ENCODE data around the gene MYL6. TPM values are rescaled to one million over a fixed set of nuclear protein-coding genes. Genes with fewer than 3 reads are reported as not detected.

Gene MYL6
- total and polyA plus RNA-seq, 9 of the 15 experiments (the other 6 are each of a cell fraction or from before 2014, with no cell fraction given) = 557 to 1,664 (median 958) TPM

DNA sequence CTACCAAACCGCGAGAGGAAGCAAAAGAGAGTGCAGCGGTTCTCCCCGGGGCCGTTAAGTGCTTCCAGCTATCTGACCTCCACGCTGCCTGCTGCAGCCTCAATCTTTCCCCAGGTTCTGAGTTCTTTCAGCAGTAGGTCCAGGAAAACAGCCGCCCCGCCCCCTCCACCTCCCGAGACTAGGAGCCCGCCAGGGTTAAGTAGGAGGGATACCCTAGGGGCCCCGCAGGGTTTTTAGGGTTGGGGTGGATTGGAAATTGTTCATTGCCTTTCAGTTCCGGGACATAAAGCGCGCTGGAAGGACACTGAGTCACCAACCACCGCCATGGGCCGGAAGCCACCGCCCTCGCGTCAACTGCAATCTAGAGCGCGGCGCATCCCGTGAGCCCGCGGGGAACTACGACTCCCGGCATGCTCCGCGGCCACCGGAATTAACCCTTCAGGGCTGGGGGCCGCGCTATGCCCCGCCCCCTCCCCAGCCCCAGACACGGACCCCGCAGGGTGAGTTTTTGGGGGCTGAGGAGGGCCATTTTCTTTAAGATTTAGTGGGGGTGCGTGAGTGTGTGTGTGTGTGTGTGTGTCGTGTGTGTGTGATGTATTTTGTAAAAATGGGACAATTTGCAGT lies 5.9 kb upstream of the MYL6 start, which contains the start of gene MYL6B (continued):
- TF ChIP-seq, protein P1, sequence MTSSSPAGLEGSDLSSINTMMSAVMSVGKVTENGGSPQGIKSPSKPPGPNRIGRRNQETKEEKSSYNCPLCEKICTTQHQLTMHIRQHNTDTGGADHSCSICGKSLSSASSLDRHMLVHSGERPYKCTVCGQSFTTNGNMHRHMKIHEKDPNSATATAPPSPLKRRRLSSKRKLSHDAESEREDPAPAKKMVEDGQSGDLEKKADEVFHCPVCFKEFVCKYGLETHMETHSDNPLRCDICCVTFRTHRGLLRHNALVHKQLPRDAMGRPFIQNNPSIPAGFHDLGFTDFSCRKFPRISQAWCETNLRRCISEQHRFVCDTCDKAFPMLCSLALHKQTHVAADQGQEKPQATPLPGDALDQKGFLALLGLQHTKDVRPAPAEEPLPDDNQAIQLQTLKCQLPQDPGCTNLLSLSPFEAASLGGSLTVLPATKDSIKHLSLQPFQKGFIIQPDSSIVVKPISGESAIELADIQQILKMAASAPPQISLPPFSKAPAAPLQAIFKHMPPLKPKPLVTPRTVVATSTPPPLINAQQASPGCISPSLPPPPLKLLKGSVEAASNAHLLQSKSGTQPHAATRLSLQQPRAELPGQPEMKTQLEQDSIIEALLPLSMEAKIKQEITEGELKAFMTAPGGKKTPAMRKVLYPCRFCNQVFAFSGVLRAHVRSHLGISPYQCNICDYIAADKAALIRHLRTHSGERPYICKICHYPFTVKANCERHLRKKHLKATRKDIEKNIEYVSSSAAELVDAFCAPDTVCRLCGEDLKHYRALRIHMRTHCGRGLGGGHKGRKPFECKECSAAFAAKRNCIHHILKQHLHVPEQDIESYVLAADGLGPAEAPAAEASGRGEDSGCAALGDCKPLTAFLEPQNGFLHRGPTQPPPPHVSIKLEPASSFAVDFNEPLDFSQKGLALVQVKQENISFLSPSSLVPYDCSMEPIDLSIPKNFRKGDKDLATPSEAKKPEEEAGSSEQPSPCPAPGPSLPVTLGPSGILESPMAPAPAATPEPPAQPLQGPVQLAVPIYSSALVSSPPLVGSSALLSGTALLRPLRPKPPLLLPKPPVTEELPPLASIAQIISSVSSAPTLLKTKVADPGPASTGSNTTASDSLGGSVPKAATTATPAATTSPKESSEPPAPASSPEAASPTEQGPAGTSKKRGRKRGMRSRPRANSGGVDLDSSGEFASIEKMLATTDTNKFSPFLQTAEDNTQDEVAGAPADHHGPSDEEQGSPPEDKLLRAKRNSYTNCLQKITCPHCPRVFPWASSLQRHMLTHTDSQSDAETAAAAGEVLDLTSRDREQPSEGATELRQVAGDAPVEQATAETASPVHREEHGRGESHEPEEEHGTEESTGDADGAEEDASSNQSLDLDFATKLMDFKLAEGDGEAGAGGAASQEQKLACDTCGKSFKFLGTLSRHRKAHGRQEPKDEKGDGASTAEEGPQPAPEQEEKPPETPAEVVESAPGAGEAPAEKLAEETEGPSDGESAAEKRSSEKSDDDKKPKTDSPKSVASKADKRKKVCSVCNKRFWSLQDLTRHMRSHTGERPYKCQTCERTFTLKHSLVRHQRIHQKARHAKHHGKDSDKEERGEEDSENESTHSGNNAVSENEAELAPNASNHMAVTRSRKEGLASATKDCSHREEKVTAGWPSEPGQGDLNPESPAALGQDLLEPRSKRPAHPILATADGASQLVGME (CRISPR knock-in tag; IDR thresholded peaks at IDR 0.05) = no peak
- TF ChIP-seq, protein P2, sequence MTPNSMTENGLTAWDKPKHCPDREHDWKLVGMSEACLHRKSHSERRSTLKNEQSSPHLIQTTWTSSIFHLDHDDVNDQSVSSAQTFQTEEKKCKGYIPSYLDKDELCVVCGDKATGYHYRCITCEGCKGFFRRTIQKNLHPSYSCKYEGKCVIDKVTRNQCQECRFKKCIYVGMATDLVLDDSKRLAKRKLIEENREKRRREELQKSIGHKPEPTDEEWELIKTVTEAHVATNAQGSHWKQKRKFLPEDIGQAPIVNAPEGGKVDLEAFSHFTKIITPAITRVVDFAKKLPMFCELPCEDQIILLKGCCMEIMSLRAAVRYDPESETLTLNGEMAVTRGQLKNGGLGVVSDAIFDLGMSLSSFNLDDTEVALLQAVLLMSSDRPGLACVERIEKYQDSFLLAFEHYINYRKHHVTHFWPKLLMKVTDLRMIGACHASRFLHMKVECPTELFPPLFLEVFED (CRISPR knock-in tag; conservative IDR thresholded peaks at IDR 0.05) = no peak
- TF ChIP-seq HNRNPL (IDR thresholded peaks at IDR 0.05; ENCODE audit: low read depth, low read length) (no peak), NONO (IDR thresholded peaks at IDR 0.05; ENCODE audit: low read depth in 2 of 2, low read length in 1 of 2) (no peak), ZNF785 (CRISPR knock-in tag; IDR thresholded peaks at IDR 0.05) (no peak), CSDE1 (IDR thresholded peaks at IDR 0.05) (no peak), ETV6 (IDR thresholded peaks at IDR 0.05; ENCODE audit: borderline replicate concordance in 1 of 2, low read depth in 2 of 2, low read length in 1 of 2) (no peak), ETV6 (CRISPR knock-in tag; IDR thresholded peaks at IDR 0.05; ENCODE audit: borderline replicate concordance) (no peak), ZNF232 (CRISPR knock-in tag; IDR thresholded peaks at IDR 0.05) (no peak)
- TF ChIP-seq, protein P3, sequence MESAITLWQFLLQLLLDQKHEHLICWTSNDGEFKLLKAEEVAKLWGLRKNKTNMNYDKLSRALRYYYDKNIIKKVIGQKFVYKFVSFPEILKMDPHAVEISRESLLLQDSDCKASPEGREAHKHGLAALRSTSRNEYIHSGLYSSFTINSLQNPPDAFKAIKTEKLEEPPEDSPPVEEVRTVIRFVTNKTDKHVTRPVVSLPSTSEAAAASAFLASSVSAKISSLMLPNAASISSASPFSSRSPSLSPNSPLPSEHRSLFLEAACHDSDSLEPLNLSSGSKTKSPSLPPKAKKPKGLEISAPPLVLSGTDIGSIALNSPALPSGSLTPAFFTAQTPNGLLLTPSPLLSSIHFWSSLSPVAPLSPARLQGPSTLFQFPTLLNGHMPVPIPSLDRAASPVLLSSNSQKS (CRISPR knock-in tag; IDR thresholded peaks at IDR 0.05) = no peak
- TF ChIP-seq, protein P4, sequence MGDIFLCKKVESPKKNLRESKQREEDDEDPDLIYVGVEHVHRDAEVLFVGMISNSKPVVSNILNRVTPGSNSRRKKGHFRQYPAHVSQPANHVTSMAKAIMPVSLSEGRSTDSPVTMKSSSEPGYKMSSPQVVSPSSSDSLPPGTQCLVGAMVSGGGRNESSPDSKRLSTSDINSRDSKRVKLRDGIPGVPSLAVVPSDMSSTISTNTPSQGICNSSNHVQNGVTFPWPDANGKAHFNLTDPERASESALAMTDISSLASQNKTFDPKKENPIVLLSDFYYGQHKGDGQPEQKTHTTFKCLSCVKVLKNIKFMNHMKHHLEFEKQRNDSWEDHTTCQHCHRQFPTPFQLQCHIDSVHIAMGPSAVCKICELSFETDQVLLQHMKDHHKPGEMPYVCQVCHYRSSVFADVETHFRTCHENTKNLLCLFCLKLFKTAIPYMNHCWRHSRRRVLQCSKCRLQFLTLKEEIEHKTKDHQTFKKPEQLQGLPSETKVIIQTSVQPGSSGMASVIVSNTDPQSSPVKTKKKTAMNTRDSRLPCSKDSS (IDR thresholded peaks at IDR 0.05; ENCODE audit: low read depth, partially characterized antibody) = no peak
- TF ChIP-seq, protein P5, sequence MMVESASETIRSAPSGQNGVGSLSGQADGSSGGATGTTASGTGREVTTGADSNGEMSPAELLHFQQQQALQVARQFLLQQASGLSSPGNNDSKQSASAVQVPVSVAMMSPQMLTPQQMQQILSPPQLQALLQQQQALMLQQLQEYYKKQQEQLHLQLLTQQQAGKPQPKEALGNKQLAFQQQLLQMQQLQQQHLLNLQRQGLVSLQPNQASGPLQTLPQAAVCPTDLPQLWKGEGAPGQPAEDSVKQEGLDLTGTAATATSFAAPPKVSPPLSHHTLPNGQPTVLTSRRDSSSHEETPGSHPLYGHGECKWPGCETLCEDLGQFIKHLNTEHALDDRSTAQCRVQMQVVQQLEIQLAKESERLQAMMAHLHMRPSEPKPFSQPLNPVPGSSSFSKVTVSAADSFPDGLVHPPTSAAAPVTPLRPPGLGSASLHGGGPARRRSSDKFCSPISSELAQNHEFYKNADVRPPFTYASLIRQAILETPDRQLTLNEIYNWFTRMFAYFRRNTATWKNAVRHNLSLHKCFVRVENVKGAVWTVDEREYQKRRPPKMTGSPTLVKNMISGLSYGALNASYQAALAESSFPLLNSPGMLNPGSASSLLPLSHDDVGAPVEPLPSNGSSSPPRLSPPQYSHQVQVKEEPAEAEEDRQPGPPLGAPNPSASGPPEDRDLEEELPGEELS (CRISPR knock-in tag; IDR thresholded peaks at IDR 0.05; ENCODE audit: borderline replicate concordance) = no peak
- TF ChIP-seq, protein P6, sequence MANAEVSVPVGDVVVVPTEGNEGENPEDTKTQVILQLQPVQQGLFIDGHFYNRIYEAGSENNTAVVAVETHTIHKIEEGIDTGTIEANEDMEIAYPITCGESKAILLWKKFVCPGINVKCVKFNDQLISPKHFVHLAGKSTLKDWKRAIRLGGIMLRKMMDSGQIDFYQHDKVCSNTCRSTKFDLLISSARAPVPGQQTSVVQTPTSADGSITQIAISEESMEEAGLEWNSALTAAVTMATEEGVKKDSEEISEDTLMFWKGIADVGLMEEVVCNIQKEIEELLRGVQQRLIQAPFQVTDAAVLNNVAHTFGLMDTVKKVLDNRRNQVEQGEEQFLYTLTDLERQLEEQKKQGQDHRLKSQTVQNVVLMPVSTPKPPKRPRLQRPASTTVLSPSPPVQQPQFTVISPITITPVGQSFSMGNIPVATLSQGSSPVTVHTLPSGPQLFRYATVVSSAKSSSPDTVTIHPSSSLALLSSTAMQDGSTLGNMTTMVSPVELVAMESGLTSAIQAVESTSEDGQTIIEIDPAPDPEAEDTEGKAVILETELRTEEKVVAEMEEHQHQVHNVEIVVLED (CRISPR knock-in tag; IDR thresholded peaks at IDR 0.05) = peak; percentile 81

Measured in K562 (cell line).